ENCODE measurements around the gene GSTO2. TPM values are rescaled to one million over a fixed set of nuclear protein-coding genes. Genes with fewer than 3 reads are reported as not detected.

The GSTO2 gene
- total RNA-seq, 4 donors from 2014 or later, result 0.12 to 1.4 (median 0.54) TPM

- no peak for TF ChIP-seq CTCF (IDR thresholded peaks at IDR 0.05)
- peak; percentile 22 for DNase-seq (ENCODE audit: low spot score)
- ATAC-seq (ENCODE audit: low FRiP score), result no peak
Observed at GRCh38 chr10:104300736-104301292, 31.8 kb downstream of the GSTO2 start.

GRCh38 chr10:104301907-104302690, 33.1 kb downstream of the GSTO2 start:
- TF ChIP-seq CTCF (IDR thresholded peaks at IDR 0.05), result no peak
- peak; percentile 20 for DNase-seq (ENCODE audit: low spot score)
- ATAC-seq (ENCODE audit: low FRiP score), result no peak

- ATAC-seq (ENCODE audit: low FRiP score) (no peak), DNase-seq (ENCODE audit: low spot score) (no peak)
- TF ChIP-seq CTCF (IDR thresholded peaks at IDR 0.05), result no peak
Observed at GRCh38 chr10:104303594-104304355, 34.8 kb downstream of the GSTO2 start.

- DNase-seq (ENCODE audit: low spot score) (no peak), ATAC-seq (ENCODE audit: low FRiP score) (no peak)
- TF ChIP-seq CTCF (IDR thresholded peaks at IDR 0.05), result no peak
Observed at GRCh38 chr10:104304356-104304745, 35.4 kb downstream of the GSTO2 start.

- no peak for ATAC-seq (ENCODE audit: low FRiP score)
- no peak for DNase-seq (ENCODE audit: low spot score)
- TF ChIP-seq CTCF (IDR thresholded peaks at IDR 0.05), result no peak
Observed at GRCh38 chr10:104304927-104305326, 35.9 kb downstream of the GSTO2 start.

GRCh38 chr10:104306897-104307296, 37.9 kb downstream of the GSTO2 start:
- DNase-seq (ENCODE audit: low spot score), result peak; percentile 19
- no peak for ATAC-seq (ENCODE audit: low FRiP score)

More at GRCh38 chr10:104306897-104307296, 37.9 kb downstream of the GSTO2 start:
- no peak for TF ChIP-seq CTCF (IDR thresholded peaks at IDR 0.05)

All from omental fat pad (tissue), 4 donors.